ENCODE results near the gene SPTLC3. TPM values are rescaled to one million over a fixed set of nuclear protein-coding genes. Genes with fewer than 3 reads are reported as not detected.

The SPTLC3 gene
- total and polyA plus RNA-seq, 9 donors, result 1.4 to 6.2 (median 3.1) TPM

DNA sequence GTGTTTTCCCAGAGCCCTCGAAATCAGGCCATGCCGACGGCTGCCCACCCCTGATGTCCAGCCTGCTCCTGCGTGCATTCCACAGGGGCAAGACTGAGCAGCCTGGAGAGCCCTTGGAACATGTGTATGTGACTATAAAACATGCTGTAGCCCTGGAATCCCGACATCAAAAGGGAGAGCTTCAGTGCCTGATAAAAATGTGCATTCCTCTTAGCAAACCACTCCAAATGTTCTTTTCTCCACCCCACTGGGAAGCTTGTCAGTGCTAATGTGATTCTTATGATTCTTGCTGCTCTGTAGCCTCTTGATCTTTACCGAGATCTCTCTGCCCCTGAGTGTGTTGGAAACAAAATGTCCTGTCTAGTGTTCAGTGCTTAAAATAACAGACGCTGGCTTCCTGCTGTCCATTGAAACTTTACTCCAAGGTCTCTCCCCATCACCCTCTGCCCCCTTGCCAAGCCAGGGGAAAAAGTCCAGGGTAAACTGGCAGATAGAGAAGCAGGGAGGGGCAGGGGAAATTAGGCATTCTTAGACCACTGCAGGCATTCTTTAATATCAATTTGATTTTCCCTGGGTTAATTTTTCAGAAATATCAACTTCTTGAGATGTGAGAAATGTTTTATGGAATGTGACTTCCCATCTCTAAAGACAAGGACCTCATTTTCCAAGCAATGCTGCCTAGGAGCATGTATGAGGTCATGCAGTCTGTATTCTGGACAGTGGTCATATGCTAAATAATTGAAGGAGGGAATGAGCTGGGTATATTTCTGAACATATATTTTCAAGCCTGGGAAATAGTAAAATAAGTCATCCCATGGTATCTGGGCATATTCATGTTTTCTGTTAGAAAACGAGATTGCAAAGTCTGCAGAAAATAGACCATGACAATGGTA lies 138.5 kb downstream of the SPTLC3 start:
- no peak overlapping the region for H3K4me3 ChIP-seq (ENCODE audit: low read length)
- H3K36me3 ChIP-seq (ENCODE audit: control insufficient read depth, insufficient read depth, low read length), result no peaks in the 10 kb centered on the region
- no peaks in the 10 kb centered on the region for H3K9me3 ChIP-seq (replicated peaks; ENCODE audit: control insufficient read depth, low read depth, low read length)
- peaks cover 13% of the 10 kb centered on the region for H3K4me1 ChIP-seq (ENCODE audit: control insufficient read depth, insufficient read depth, low read length)
- H3K27ac ChIP-seq (ENCODE audit: low read length), result no peak overlapping the region
- no peaks in the 10 kb centered on the region for H3K27me3 ChIP-seq (ENCODE audit: control insufficient read depth, insufficient read depth, low read length)
- 29% methylated on average over 4 of the region's 8 CpGs for WGBS (ENCODE audit: insufficient coverage)
- peak; percentile 46 for DNase-seq

DNA sequence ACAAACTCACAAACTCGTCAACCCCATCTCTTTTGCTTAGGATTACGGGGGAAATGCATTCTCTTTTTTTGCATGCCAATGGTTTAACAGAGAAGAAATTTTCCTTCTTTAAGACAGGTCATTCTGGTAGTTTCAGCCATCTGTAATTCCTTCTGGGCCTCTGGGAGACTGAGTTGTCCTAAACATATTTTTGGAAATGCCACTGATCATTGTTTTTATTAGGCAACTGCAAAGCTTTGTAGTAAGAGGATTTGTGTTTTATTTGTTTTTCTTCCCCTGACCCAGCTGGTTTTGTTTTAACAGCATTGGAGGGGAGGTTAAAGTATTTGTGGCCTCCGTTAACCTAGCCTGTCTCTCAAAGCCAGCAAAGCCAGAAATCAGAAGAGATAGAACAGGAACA lies 139.2 kb downstream of the SPTLC3 start:
- Histone ChIP-seq H3K27ac (ENCODE audit: low read length) (no peak overlapping the region), H3K27me3 (ENCODE audit: control insufficient read depth, insufficient read depth, low read length) (no peaks in the 10 kb centered on the region), H3K36me3 (ENCODE audit: control insufficient read depth, insufficient read depth, low read length) (no peaks in the 10 kb centered on the region), H3K4me3 (ENCODE audit: low read length) (no peak overlapping the region), H3K4me1 (ENCODE audit: control insufficient read depth, insufficient read depth, low read length) (peaks cover 13% of the 10 kb centered on the region), H3K9me3 (replicated peaks; ENCODE audit: control insufficient read depth, low read depth, low read length) (no peaks in the 10 kb centered on the region)
- DNase-seq, result peak; percentile 32
- no CpG with 5 or more reads among the region's 3 CpGs for WGBS (ENCODE audit: insufficient coverage)

DNA sequence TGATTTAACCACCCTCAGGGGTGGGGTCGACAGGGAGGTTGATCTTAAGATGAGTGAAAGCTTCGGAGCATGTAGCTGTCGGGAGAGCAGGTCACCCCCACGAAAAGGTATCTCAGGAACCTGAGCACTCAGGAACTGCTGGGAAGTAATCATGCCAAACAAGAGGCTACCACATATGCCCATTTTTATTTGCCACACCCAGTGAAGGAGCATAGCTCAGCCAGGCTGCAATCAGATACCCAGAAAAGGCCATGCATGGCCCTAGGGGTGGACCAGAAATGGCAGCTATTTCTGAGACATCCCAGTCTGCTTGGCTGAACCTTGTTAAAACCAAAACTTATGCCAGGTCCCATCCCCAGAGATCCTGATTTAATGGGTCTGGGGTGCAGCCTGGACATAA lies 139.6 kb downstream of the SPTLC3 start:
- WGBS (ENCODE audit: insufficient coverage), result no CpG with 5 or more reads among the region's 4 CpGs
- Histone ChIP-seq H3K4me1 (ENCODE audit: control insufficient read depth, insufficient read depth, low read length) (peaks cover 13% of the 10 kb centered on the region), H3K27me3 (ENCODE audit: control insufficient read depth, insufficient read depth, low read length) (no peaks in the 10 kb centered on the region), H3K4me3 (ENCODE audit: low read length) (no peak overlapping the region), H3K36me3 (ENCODE audit: control insufficient read depth, insufficient read depth, low read length) (no peaks in the 10 kb centered on the region), H3K27ac (ENCODE audit: low read length) (no peak overlapping the region), H3K9me3 (replicated peaks; ENCODE audit: control insufficient read depth, low read depth, low read length) (no peaks in the 10 kb centered on the region)
- DNase-seq, result no peak

DNA sequence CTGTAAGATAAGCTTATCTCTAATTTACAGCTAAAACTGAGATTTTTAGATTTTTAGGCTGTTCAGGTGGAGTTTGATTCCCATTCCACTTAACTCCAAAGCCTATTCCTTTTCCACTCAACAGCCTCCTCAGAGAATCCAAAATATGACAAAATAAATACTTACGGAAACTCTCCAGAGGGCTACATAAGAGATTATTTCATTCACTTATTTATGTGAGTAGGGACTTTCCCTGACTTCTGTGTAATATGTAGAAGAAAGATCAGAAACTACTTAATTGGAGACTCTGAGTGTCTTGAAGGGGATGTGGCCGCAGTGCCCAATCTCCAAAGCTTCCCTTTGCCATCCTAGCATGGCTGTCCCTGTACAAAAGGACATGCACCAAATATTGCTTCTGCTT lies 140.2 kb downstream of the SPTLC3 start:
- Histone ChIP-seq H3K27ac (ENCODE audit: low read length) (no peak overlapping the region), H3K27me3 (ENCODE audit: control insufficient read depth, insufficient read depth, low read length) (no peaks in the 10 kb centered on the region), H3K36me3 (ENCODE audit: control insufficient read depth, insufficient read depth, low read length) (no peaks in the 10 kb centered on the region), H3K4me1 (ENCODE audit: control insufficient read depth, insufficient read depth, low read length) (peaks cover 13% of the 10 kb centered on the region), H3K9me3 (replicated peaks; ENCODE audit: control insufficient read depth, low read depth, low read length) (no peaks in the 10 kb centered on the region), H3K4me3 (ENCODE audit: low read length) (no peak overlapping the region)
- WGBS (ENCODE audit: insufficient coverage), result no CpG with 5 or more reads among the region's 2 CpGs
- no peak for DNase-seq

DNA sequence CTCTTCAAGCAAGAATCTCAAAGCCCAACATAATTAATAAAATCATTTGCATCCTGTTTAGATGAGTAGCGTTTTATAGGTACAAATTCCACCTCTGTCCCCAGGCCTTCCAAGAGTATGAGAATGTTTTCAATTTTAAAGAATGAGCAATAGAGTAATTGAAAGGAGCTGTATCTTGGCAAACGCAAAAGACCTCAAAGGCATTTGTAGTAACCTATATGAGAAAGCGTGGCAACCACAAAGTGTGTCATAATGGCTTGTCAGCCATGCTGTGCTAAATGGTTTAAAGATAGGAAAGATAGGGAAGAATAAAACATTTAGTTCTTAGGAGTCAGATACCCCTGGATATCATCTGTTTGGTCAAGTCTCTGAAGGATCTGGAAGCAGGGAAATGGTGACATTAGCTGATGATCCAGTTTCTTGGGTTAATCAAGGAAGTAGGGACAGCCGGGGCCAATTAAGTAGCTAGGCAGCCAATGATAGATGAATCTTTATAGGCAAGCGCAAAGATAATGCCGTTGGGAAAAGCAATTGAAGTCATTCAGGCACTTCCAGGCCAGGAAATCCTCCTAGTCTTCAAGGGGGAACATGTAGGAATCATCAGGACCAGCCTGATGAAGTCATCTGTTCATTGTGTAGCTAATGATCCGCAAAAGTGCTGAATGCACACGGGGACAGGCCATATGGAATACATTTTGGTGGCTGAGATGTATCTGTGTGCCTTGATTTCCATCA lies 140.8 kb downstream of the SPTLC3 start:
- Histone ChIP-seq H3K4me1 (ENCODE audit: control insufficient read depth, insufficient read depth, low read length) (peaks cover 13% of the 10 kb centered on the region), H3K4me3 (ENCODE audit: low read length) (no peak overlapping the region), H3K27me3 (ENCODE audit: control insufficient read depth, insufficient read depth, low read length) (no peaks in the 10 kb centered on the region), H3K36me3 (ENCODE audit: control insufficient read depth, insufficient read depth, low read length) (no peaks in the 10 kb centered on the region), H3K27ac (ENCODE audit: low read length) (no peak overlapping the region), H3K9me3 (replicated peaks; ENCODE audit: control insufficient read depth, low read depth, low read length) (no peaks in the 10 kb centered on the region)
- DNase-seq, result peak; percentile 63
- WGBS (ENCODE audit: insufficient coverage), result 37% methylated on average over 5 of the region's 8 CpGs

DNA sequence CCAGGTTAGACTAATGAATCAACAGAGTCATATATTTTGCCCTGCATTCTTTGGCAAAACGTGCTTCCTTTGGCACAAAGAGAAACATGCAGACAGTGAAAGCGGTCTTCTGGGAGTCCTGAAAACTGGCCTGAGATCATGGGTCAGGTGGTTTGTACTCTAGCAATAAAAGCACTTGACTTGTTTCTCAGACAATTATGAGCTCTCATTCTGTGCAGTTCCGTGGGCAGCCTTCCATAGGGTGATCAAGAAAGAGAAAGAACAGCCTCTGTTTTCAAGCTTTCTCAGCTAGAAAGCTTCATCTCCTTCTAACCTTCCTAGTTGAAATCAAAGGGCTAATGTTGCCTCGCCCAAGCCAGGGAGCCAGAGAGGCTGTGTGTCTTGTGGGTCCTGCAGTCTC lies 149.6 kb downstream of the SPTLC3 start:
- H3K4me1 ChIP-seq (ENCODE audit: control insufficient read depth, insufficient read depth, low read length), result peaks cover 2% of the 10 kb centered on the region
- DNase-seq, result peak; percentile 41
- H3K27me3 ChIP-seq (ENCODE audit: control insufficient read depth, insufficient read depth, low read length), result no peaks in the 10 kb centered on the region
- WGBS (ENCODE audit: insufficient coverage), result 29% methylated on average over 2 of the region's 4 CpGs
- no peak overlapping the region for H3K4me3 ChIP-seq (ENCODE audit: low read length)
- no peak overlapping the region for H3K27ac ChIP-seq (ENCODE audit: low read length)
- no peaks in the 10 kb centered on the region for H3K9me3 ChIP-seq (replicated peaks; ENCODE audit: control insufficient read depth, low read depth, low read length)
- H3K36me3 ChIP-seq (ENCODE audit: control insufficient read depth, insufficient read depth, low read length), result no peaks in the 10 kb centered on the region

DNA sequence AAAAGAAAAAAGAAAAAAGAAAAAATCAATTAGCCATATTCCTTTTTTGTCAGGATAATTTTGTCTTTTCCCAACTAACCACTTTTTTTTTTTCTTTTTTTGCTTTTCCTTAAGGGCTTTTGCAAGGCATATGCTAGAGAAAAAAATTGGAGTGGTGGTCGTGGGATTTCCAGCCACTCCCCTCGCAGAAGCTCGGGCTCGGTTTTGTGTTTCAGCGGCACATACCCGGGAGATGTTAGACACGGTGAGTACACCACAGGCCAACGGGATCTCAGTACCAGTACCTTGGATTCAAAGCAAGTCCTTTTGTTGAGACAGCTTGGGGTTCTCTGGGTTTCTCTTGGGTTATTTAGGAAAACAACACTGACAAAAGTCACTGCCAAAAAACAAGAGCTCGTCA lies 151.1 kb downstream of the SPTLC3 start:
- H3K36me3 ChIP-seq (ENCODE audit: control insufficient read depth, insufficient read depth, low read length), result no peaks in the 10 kb centered on the region
- no peak overlapping the region for H3K27ac ChIP-seq (ENCODE audit: low read length)
- H3K4me3 ChIP-seq (ENCODE audit: low read length), result no peak overlapping the region
- H3K9me3 ChIP-seq (replicated peaks; ENCODE audit: control insufficient read depth, low read depth, low read length), result no peaks in the 10 kb centered on the region
- H3K4me1 ChIP-seq (ENCODE audit: control insufficient read depth, insufficient read depth, low read length), result peaks cover 2% of the 10 kb centered on the region
- 78% methylated on average over 3 of the region's 9 CpGs for WGBS (ENCODE audit: insufficient coverage)
- no peak for DNase-seq
- no peaks in the 10 kb centered on the region for H3K27me3 ChIP-seq (ENCODE audit: control insufficient read depth, insufficient read depth, low read length)

DNA sequence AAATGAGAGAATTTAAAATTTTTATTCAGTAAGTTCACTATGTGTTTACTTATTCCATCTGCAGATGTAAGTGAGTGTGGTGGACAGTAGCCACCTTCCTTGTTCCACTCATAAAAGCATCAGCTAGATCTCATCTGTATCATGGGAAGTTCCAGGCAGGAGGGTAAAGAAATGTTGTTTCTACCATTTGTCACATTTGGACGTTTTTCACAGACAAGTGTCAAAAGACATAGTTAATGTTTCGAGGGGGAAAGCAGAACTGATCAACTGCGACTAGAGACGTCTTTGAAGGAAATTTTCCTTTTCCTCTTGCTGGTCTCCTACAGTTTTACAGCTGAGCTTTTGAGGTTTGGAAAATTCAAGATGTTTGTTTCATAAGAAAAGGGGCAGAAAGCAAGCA lies 156.4 kb downstream of the SPTLC3 start:
- Histone ChIP-seq H3K4me1 (ENCODE audit: control insufficient read depth, insufficient read depth, low read length) (no peaks in the 10 kb centered on the region), H3K27ac (ENCODE audit: low read length) (no peak overlapping the region), H3K9me3 (replicated peaks; ENCODE audit: control insufficient read depth, low read depth, low read length) (no peaks in the 10 kb centered on the region), H3K27me3 (ENCODE audit: control insufficient read depth, insufficient read depth, low read length) (no peaks in the 10 kb centered on the region), H3K36me3 (ENCODE audit: control insufficient read depth, insufficient read depth, low read length) (no peaks in the 10 kb centered on the region), H3K4me3 (ENCODE audit: low read length) (no peak overlapping the region)
- no peak for DNase-seq
- WGBS (ENCODE audit: insufficient coverage), result no CpG with 5 or more reads among the region's 4 CpGs

DNA sequence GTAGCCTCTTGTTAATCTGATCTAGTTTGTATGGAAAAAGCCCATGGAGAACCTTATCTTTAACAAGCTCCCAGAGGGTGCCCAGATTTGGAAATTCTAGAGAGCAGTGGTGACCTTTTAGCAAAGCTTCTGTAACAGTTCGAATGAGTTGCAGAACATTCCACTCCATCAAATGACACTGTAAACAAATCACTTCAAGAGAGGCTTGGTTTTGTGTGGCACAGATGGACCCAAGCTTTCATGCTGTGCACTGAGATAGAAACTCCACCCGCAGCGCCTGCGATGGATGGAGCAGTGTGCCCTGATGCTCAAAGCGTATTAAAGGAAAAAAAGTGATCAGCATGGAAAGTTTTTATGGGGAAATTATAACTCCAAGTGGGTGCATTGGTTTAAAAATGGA lies 157.2 kb downstream of the SPTLC3 start:
- Histone ChIP-seq H3K36me3 (ENCODE audit: control insufficient read depth, insufficient read depth, low read length) (no peaks in the 10 kb centered on the region), H3K4me3 (ENCODE audit: low read length) (no peak overlapping the region), H3K4me1 (ENCODE audit: control insufficient read depth, insufficient read depth, low read length) (no peaks in the 10 kb centered on the region), H3K9me3 (replicated peaks; ENCODE audit: control insufficient read depth, low read depth, low read length) (no peaks in the 10 kb centered on the region), H3K27ac (ENCODE audit: low read length) (no peak overlapping the region), H3K27me3 (ENCODE audit: control insufficient read depth, insufficient read depth, low read length) (no peaks in the 10 kb centered on the region)
- DNase-seq, result no peak
- WGBS (ENCODE audit: insufficient coverage), result 91% methylated on average over 4 of the region's 5 CpGs

DNA sequence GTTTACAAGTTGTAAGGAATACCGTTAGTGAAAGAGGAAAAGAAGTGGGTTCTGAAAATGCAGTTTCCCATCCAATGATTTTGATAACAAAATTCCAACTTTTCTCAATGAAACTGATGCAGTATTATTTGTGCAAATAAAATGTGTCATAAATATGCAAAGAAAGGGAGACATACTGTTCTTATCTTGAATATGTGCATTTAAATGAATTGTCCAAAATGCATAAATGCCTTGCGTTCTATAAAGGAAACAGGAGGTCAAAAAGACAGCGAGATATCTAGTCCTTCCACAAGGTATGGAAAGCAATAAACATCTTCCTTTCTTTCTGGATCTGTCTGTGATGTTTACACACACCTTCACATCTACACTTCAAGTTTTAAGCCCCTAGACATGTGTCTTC lies 157.7 kb downstream of the SPTLC3 start:
- Histone ChIP-seq H3K4me3 (ENCODE audit: low read length) (no peak overlapping the region), H3K4me1 (ENCODE audit: control insufficient read depth, insufficient read depth, low read length) (no peaks in the 10 kb centered on the region), H3K27ac (ENCODE audit: low read length) (no peak overlapping the region), H3K9me3 (replicated peaks; ENCODE audit: control insufficient read depth, low read depth, low read length) (no peaks in the 10 kb centered on the region), H3K27me3 (ENCODE audit: control insufficient read depth, insufficient read depth, low read length) (no peaks in the 10 kb centered on the region), H3K36me3 (ENCODE audit: control insufficient read depth, insufficient read depth, low read length) (no peaks in the 10 kb centered on the region)
- DNase-seq, result no peak
- 60% methylated on average over 1 of the region's 3 CpGs for WGBS (ENCODE audit: insufficient coverage)
